IMR-90 (cell line): Measurements from ENCODE around the gene DUX4.
"Not testable (repeated sequence)": the region's sequence is repeated elsewhere in the genome, so short reads cannot be mapped to it uniquely, and the experiment has no call there.

Experiments used
- CTCF ChIP-seq: conservative IDR thresholded peaks from 2 replicates; pipeline ENCODE4 v1.5.1; 2012; ENCODE audit warnings: mild to moderate bottlenecking, low read depth, low read length, improper control_type of control experiment
- MAFK ChIP-seq: IDR thresholded peaks from 2 replicates; pipeline ENCODE4 v1.6.1; 2012; ENCODE audit warnings: low read depth, low read length, improper control_type of control experiment
- MAZ ChIP-seq: IDR thresholded peaks from 2 replicates; pipeline ENCODE4 v1.6.1; 2012; ENCODE audit warnings: low read depth, mild to moderate bottlenecking, low read length, improper control_type of control experiment, moderate library complexity, borderline replicate concordance
- POLR2A ChIP-seq: IDR thresholded peaks from 2 replicates; pipeline ENCODE4 v1.6.1; 2012; ENCODE audit warnings: mild to moderate bottlenecking, low read depth, low read length
- RAD21 ChIP-seq: IDR thresholded peaks from 2 replicates; pipeline ENCODE4 v1.6.1; 2012; ENCODE audit warnings: low read length, improper control_type of control experiment
- SMC3 ChIP-seq: fragments of 150-350 bp; IDR thresholded peaks from 2 replicates; pipeline ENCODE4 v1.6.1; 2016; ENCODE audit warnings: low read depth, mild to moderate bottlenecking, antibody characterized with exemption, low read length, moderate library complexity
- USF2 ChIP-seq: fragments of 150-350 bp; IDR thresholded peaks from 2 replicates; pipeline ENCODE4 v1.6.1; 2017; ENCODE audit warnings: mild to moderate bottlenecking, antibody characterized with exemption, low read length, low read depth

- not testable (repeated sequence) for TF ChIP-seq CTCF, SMC3, POLR2A, USF2, RAD21, MAZ, MAFK
Measured at GRCh38 chr4:190181481-190182100, 8.0 kb downstream of the DUX4 start.
